HEK293 (cell line): ENCODE data around the gene FAM43A.

Experiments used
- INSM2 ChIP-seq: fragments of 450-650 bp; formaldehyde crosslinking; IDR thresholded peaks from 2 replicates; pipeline ENCODE4 v1.5.1; 2016; ENCODE audit warnings: missing biosample characterization, missing genetic modification characterization
- KLF1 ChIP-seq: fragments of 450-650 bp; formaldehyde crosslinking; IDR thresholded peaks from 2 replicates; pipeline ENCODE4 v1.5.1; 2016; ENCODE audit warnings: missing biosample characterization, missing genetic modification characterization
- KLF10 ChIP-seq: fragments of 450-650 bp; IDR thresholded peaks from 2 replicates; pipeline ENCODE4 v1.5.1; 2018; ENCODE audit warnings: missing biosample characterization, mild to moderate bottlenecking, missing genetic modification characterization
- KLF16 ChIP-seq: fragments of 450-650 bp; formaldehyde crosslinking; IDR thresholded peaks from 2 replicates; pipeline ENCODE4 v1.5.1; 2017; ENCODE audit warnings: missing biosample characterization, missing genetic modification characterization
- KLF7 ChIP-seq: fragments of 450-650 bp; formaldehyde crosslinking; IDR thresholded peaks from 2 replicates; pipeline ENCODE4 v1.5.1; 2016; ENCODE audit warnings: missing biosample characterization, missing genetic modification characterization, borderline replicate concordance
- KLF9 ChIP-seq: fragments of 450-650 bp; formaldehyde crosslinking; IDR thresholded peaks from 2 replicates; pipeline ENCODE4 v1.5.1; 2016; ENCODE audit warnings: missing biosample characterization, missing genetic modification characterization, low read depth
- MZF1 ChIP-seq: fragments of 450-650 bp; formaldehyde crosslinking; IDR thresholded peaks from 2 replicates; pipeline ENCODE4 v1.5.1; 2017; ENCODE audit warnings: missing biosample characterization, missing genetic modification characterization, borderline replicate concordance
- PRDM4 ChIP-seq: fragments of 450-650 bp; formaldehyde crosslinking; IDR thresholded peaks from 2 replicates; pipeline ENCODE4 v1.5.1; 2017; ENCODE audit warnings: missing biosample characterization, missing genetic modification characterization
- SALL2 ChIP-seq: fragments of 450-650 bp; formaldehyde crosslinking; IDR thresholded peaks from 2 replicates; pipeline ENCODE4 v1.5.0; 2017; ENCODE audit warnings: missing biosample characterization, mild to moderate bottlenecking, missing genetic modification characterization, borderline replicate concordance
- SCRT2 ChIP-seq: fragments of 450-650 bp; formaldehyde crosslinking; IDR thresholded peaks from 2 replicates; pipeline ENCODE4 v1.5.1; 2016; ENCODE audit warnings: missing biosample characterization, missing genetic modification characterization
- ZBTB1 ChIP-seq: fragments of 450-650 bp; formaldehyde crosslinking; IDR thresholded peaks from 2 replicates; pipeline ENCODE4 v1.5.1; 2016; ENCODE audit warnings: missing biosample characterization, missing genetic modification characterization
- ZBTB10 ChIP-seq: fragments of 450-650 bp; formaldehyde crosslinking; IDR thresholded peaks from 2 replicates; pipeline ENCODE4 v1.5.1; 2016; ENCODE audit warnings: missing biosample characterization, missing genetic modification characterization
- ZFP37 ChIP-seq: fragments of 450-650 bp; formaldehyde crosslinking; IDR thresholded peaks from 2 replicates; pipeline ENCODE4 v1.5.1; 2016; ENCODE audit warnings: missing biosample characterization, missing genetic modification characterization
- ZNF155 ChIP-seq: fragments of 450-650 bp; formaldehyde crosslinking; IDR thresholded peaks from 2 replicates; pipeline ENCODE4 v1.5.1; 2016; ENCODE audit warnings: missing biosample characterization, missing genetic modification characterization
- ZNF16 ChIP-seq: fragments of 450-650 bp; formaldehyde crosslinking; IDR thresholded peaks from 2 replicates; pipeline ENCODE4 v1.5.1; 2016; ENCODE audit warnings: low read depth, missing biosample characterization, missing genetic modification characterization
- ZNF391 ChIP-seq: fragments of 450-650 bp; formaldehyde crosslinking; IDR thresholded peaks from 2 replicates; pipeline ENCODE4 v1.5.1; 2016; ENCODE audit warnings: low read depth, missing biosample characterization, missing genetic modification characterization, borderline replicate concordance
- ZNF394 ChIP-seq: fragments of 450-650 bp; formaldehyde crosslinking; IDR thresholded peaks from 2 replicates; pipeline ENCODE4 v1.5.1; 2016; ENCODE audit warnings: missing biosample characterization, missing genetic modification characterization, mild to moderate bottlenecking, moderate library complexity, borderline replicate concordance
- ZNF404 ChIP-seq: fragments of 450-650 bp; formaldehyde crosslinking; IDR thresholded peaks from 2 replicates; pipeline ENCODE4 v1.5.1; 2017; ENCODE audit warnings: missing biosample characterization, missing genetic modification characterization
- ZNF423 ChIP-seq: fragments of 450-650 bp; formaldehyde crosslinking; IDR thresholded peaks from 2 replicates; pipeline ENCODE4 v1.5.1; 2016; ENCODE audit warnings: missing biosample characterization, missing genetic modification characterization
- ZNF555 ChIP-seq: fragments of 450-650 bp; formaldehyde crosslinking; conservative IDR thresholded peaks from 2 replicates; pipeline ENCODE4 v1.5.1; 2017; ENCODE audit warnings: missing biosample characterization, mild to moderate bottlenecking, missing genetic modification characterization, inconsistent platforms
- ZNF629 ChIP-seq: fragments of 450-650 bp; formaldehyde crosslinking; IDR thresholded peaks from 2 replicates; pipeline ENCODE4 v1.5.1; 2017; ENCODE audit warnings: missing biosample characterization, missing genetic modification characterization
- ZNF692 ChIP-seq: fragments of 450-650 bp; formaldehyde crosslinking; IDR thresholded peaks from 2 replicates; pipeline ENCODE4 v1.5.1; 2016; ENCODE audit warnings: missing biosample characterization, missing genetic modification characterization
- ZNF707 ChIP-seq: fragments of 450-650 bp; formaldehyde crosslinking; IDR thresholded peaks from 2 replicates; pipeline ENCODE4 v1.5.1; 2016; ENCODE audit warnings: missing biosample characterization, missing genetic modification characterization
- TF ChIP-seq, protein P1 (sequence below): fragments of 450-650 bp; formaldehyde crosslinking; IDR thresholded peaks from 2 replicates; pipeline ENCODE4 v1.5.1; 2017; ENCODE audit warnings: missing biosample characterization, missing genetic modification characterization
- TF ChIP-seq, protein P2 (sequence below): fragments of 450-650 bp; formaldehyde crosslinking; IDR thresholded peaks from 2 replicates; pipeline ENCODE4 v1.5.1; 2016; ENCODE audit warnings: missing biosample characterization, missing genetic modification characterization

The FAM43A gene

DNA sequence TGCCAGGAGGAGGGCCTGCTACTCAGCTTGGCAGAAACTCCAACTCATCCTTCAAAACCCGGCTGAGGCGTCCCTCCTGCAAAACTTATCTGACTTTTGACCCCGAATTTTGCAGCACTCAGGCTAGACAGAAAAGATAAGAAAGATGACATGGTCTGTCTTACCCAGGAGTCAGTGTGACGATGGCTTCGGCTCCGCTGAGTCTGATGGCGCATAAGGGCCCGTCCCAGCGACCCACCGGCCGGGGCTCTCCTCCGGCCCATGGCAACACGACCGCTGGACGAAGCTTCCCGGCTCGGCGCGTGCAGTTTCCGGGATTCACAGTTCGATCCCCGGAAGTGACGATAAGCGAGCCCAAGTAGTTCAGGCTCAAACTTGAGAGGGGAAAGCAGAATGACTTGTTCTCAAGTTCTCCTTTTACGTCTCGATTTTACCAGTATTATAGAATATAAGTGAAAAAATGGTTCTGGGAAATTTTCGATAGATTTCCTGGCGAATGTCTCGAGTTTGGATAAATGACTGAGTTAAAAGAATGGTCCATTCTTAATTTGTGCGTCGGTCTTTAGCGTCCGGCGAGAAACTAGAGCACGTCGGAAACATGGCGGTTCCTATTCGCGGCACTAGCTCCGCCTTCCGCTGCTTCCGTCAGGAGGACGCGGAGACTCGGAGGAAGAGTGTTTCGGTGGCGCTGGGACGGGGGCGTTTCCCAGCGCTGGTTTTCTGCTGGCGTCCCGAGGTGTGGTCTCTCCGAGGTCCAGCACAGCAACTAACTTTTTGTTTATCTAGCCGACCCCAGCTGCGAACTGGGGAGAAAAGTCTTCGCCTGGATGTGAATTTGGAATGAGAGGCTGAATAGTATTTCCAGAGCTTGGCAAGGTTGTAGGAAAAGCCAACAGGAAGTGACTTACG is 13.5 kb upstream of the FAM43A start, which contains the start of gene LSG1 (continued):
- TF ChIP-seq, protein P1, sequence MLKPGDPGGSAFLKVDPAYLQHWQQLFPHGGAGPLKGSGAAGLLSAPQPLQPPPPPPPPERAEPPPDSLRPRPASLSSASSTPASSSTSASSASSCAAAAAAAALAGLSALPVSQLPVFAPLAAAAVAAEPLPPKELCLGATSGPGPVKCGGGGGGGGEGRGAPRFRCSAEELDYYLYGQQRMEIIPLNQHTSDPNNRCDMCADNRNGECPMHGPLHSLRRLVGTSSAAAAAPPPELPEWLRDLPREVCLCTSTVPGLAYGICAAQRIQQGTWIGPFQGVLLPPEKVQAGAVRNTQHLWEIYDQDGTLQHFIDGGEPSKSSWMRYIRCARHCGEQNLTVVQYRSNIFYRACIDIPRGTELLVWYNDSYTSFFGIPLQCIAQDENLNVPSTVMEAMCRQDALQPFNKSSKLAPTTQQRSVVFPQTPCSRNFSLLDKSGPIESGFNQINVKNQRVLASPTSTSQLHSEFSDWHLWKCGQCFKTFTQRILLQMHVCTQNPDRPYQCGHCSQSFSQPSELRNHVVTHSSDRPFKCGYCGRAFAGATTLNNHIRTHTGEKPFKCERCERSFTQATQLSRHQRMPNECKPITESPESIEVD (tag by site-specific recombination), result 0 out of 2 replicates have a peak, but pooled peaks have one; percentile 11
- TF ChIP-seq ZNF629 (tag by site-specific recombination), result peak; percentile 96
- TF ChIP-seq ZBTB1 (tag by site-specific recombination), result peak; percentile 44; the same call in 1 of the 2 replicates
- TF ChIP-seq ZNF555 (tag by site-specific recombination), result no peak
- peak; percentile 94 for TF ChIP-seq KLF9
- TF ChIP-seq ZNF692 (tag by site-specific recombination), result peak; percentile 78
- TF ChIP-seq KLF16 (tag by site-specific recombination), result peak; percentile 98
- no peak for TF ChIP-seq MZF1 (tag by site-specific recombination)
- TF ChIP-seq ZNF155 (tag by site-specific recombination), result no peak
- TF ChIP-seq INSM2 (tag by site-specific recombination), result peak; percentile 87; the same call in 1 of the 2 replicates
- no peak for TF ChIP-seq ZNF16 (tag by site-specific recombination)
- TF ChIP-seq ZBTB10 (tag by site-specific recombination), result no peak
- no peak; the same call in 1 of the 2 replicates for TF ChIP-seq ZNF391 (tag by site-specific recombination)
- TF ChIP-seq ZNF707 (tag by site-specific recombination), result no peak
- no peak for TF ChIP-seq ZNF423 (tag by site-specific recombination)
- TF ChIP-seq PRDM4 (tag by site-specific recombination), result no peak
- 0 out of 2 replicates have a peak, but pooled peaks have one; percentile 42 for TF ChIP-seq SALL2 (tag by site-specific recombination)
- 0 out of 2 replicates have a peak, but pooled peaks have one; percentile 14 for TF ChIP-seq SCRT2
- TF ChIP-seq KLF7 (tag by site-specific recombination), result peak; percentile 93
- peak; percentile 98 for TF ChIP-seq ZFP37
- TF ChIP-seq ZNF404 (tag by site-specific recombination), result no peak
- TF ChIP-seq ZNF394 (tag by site-specific recombination), result peak; percentile 64; the same call in 1 of the 2 replicates
- TF ChIP-seq, protein P2, sequence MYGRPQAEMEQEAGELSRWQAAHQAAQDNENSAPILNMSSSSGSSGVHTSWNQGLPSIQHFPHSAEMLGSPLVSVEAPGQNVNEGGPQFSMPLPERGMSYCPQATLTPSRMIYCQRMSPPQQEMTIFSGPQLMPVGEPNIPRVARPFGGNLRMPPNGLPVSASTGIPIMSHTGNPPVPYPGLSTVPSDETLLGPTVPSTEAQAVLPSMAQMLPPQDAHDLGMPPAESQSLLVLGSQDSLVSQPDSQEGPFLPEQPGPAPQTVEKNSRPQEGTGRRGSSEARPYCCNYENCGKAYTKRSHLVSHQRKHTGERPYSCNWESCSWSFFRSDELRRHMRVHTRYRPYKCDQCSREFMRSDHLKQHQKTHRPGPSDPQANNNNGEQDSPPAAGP (tag by site-specific recombination), result peak; percentile 91
- TF ChIP-seq KLF1 (tag by site-specific recombination), result peak; percentile 65; the same call in 1 of the 2 replicates
- peak; percentile 97 for TF ChIP-seq KLF10 (tag by site-specific recombination)
